Endodermal cell (in vitro differentiated cells): ENCODE measurements around the gene TNS2. TPM values are rescaled to one million over a fixed set of nuclear protein-coding genes. Genes with fewer than 3 reads are reported as not detected.

Source experiments
- DNase-seq: peaks from one replicate; pipeline ENCODE4 v3.0.0-alpha.2; 2017
- H3K27ac ChIP-seq: 2 replicates; pipeline ENCODE4 v1.5.1; 2013; ENCODE audit warnings: mild to moderate bottlenecking, low read depth, low read length, moderate library complexity
- H3K27me3 ChIP-seq: 2 replicates; pipeline ENCODE4 v1.6.1; 2013; ENCODE audit warnings: mild to moderate bottlenecking, low read length, moderate library complexity; ENCODE audit not compliant: insufficient read depth, control insufficient read depth, poor library complexity, severe bottlenecking
- H3K36me3 ChIP-seq: 2 replicates; pipeline ENCODE4 v1.7.0; 2013; ENCODE audit warnings: mild to moderate bottlenecking, low read length, moderate library complexity; ENCODE audit not compliant: control insufficient read depth, insufficient read depth
- H3K4me1 ChIP-seq: one replicate; pipeline ENCODE4 v1.7.0; 2013; ENCODE audit warnings: low read length; ENCODE audit not compliant: control insufficient read depth, insufficient read depth
- H3K4me3 ChIP-seq: 2 replicates; pipeline ENCODE4 v1.5.1; 2013; ENCODE audit warnings: mild to moderate bottlenecking, low read length, moderate library complexity
- H3K9ac ChIP-seq: 2 replicates; pipeline ENCODE4 v1.6.1; 2013; ENCODE audit warnings: mild to moderate bottlenecking, low read length, moderate library complexity; ENCODE audit not compliant: poor library complexity, severe bottlenecking; ENCODE audit errors: extremely low read depth
- H3K9me3 ChIP-seq: 2 replicates; pipeline ENCODE4 v1.6.1; 2013; ENCODE audit warnings: mild to moderate bottlenecking, low read length, moderate library complexity; ENCODE audit not compliant: control insufficient read depth
- H3K27ac Mint-ChIP-seq: 2 replicates; pipeline ENCODE4 v1.8.0; 2020; ENCODE audit warnings: mixed read lengths
- H3K27me3 Mint-ChIP-seq: 2 replicates; pipeline ENCODE4 v1.8.0; 2021; ENCODE audit warnings: mild to moderate bottlenecking, mixed read lengths; ENCODE audit not compliant: insufficient read depth
- H3K36me3 Mint-ChIP-seq: 2 replicates; pipeline ENCODE4 v1.8.0; 2020; ENCODE audit warnings: low read depth, mixed read lengths
- H3K4me1 Mint-ChIP-seq: 2 replicates; pipeline ENCODE4 v1.8.0; 2020; ENCODE audit warnings: mixed read lengths
- H3K4me3 Mint-ChIP-seq: 2 replicates; pipeline ENCODE4 v1.8.0; 2020; ENCODE audit warnings: mild to moderate bottlenecking, moderate library complexity, mixed read lengths
- H3K9me3 Mint-ChIP-seq: 2 replicates; pipeline ENCODE4 v1.8.0; 2020; ENCODE audit warnings: mild to moderate bottlenecking, mixed read lengths
- CTCF ChIP-seq: fragments of 200-600 bp; sonication (generic); conservative IDR thresholded peaks from 2 replicates; pipeline ENCODE4 v1.5.0; 2021; ENCODE audit warnings: antibody characterized with exemption, mild to moderate bottlenecking
- microRNA-seq: library from miRNA; unstranded; fragments of <30 nt; microRNA quantifications from one replicate; pipeline ENCODE4 v1.2.0, GENCODE V29; 2020; ENCODE audit warnings: borderline microRNAs expressed
- total RNA-seq, 2 donors: library from RNA; stranded (reverse); fragmentation: NEBNext Ultra II Directional in 1 of 2; extraction: Animal tissue kit (Norgen Biotek cat#: 25700) in 1 of 2; gene quantifications; 2 replicates in 1 of 2; 3 replicates in 1 of 2; pipeline ENCODE4 v1.2.1, GENCODE V29; 2021

The TNS2 gene
- total RNA-seq, 2 donors from 2014 or later, result 10.2 to 12.6 TPM

- H3K27ac Mint-ChIP-seq, result no peak overlapping the region
Observed at GRCh38 chr12:53113951-53114350, 64.1 kb downstream of the TNS2 start.

More at GRCh38 chr12:53113951-53114350, 64.1 kb downstream of the TNS2 start:
- Histone ChIP-seq H3K9ac (no peak overlapping the region), H3K27me3 (no peaks in the 10 kb centered on the region), H3K27ac (no peak overlapping the region), H3K36me3 (no peaks in the 10 kb centered on the region), H3K4me3 (no peak overlapping the region), H3K4me1 (no peaks in the 10 kb centered on the region), H3K9me3 (peaks cover 12% of the 10 kb centered on the region)
- DNase-seq, result no peak
- peaks cover 15% of the 10 kb centered on the region for H3K9me3 Mint-ChIP-seq
- no peak for TF ChIP-seq CTCF
- H3K4me1 Mint-ChIP-seq, result peaks cover 12% of the 10 kb centered on the region
- H3K36me3 Mint-ChIP-seq, result peaks cover 2% of the 10 kb centered on the region
- H3K27me3 Mint-ChIP-seq, result peaks cover 18% of the 10 kb centered on the region
- H3K4me3 Mint-ChIP-seq, result no peak overlapping the region

Small RNAs within 50 kb of the gene (microRNA-seq; reads per million reads assigned to microRNA genes)
- gene MIR6757, result not detected

Other genes with a start within 250 kb of the TNS2 start
- not detected for gene KRT4, start 235.9 kb upstream of the TNS2 start, total RNA-seq
- not detected for gene KRT79, start 215.8 kb upstream of the TNS2 start, total RNA-seq
- gene KRT78, start 201.1 kb upstream of the TNS2 start, total RNA-seq, result not detected
- gene KRT8, start 145.0 kb upstream of the TNS2 start, total RNA-seq, result 1,000 to 10,000 TPM; 1,663 to 1,920 TPM
- gene KRT18, start 100.9 kb upstream of the TNS2 start, total RNA-seq, result 1,000 to 10,000 TPM in 1 of 2 donors, 100 to 1,000 TPM in 1; 858 to 1,019 TPM
- gene EIF4B, start 43.6 kb upstream of the TNS2 start, total RNA-seq, result 100 to 1,000 TPM; 596 to 655 TPM
- 10 to 100 TPM; 13.0 to 18.4 TPM for gene SPRYD3, start 29.3 kb downstream of the TNS2 start, total RNA-seq
- 10 to 100 TPM; 21.7 to 48.4 TPM for gene IGFBP6, start 47.6 kb downstream of the TNS2 start, total RNA-seq
- gene SOAT2, start 53.4 kb downstream of the TNS2 start, total RNA-seq, result under 1 TPM; 0.46 to 0.71 TPM
- gene ZNF740, start 130.7 kb downstream of the TNS2 start, total RNA-seq, result 10 to 100 TPM; 54.0 to 54.6 TPM
- gene CSAD, start 130.9 kb downstream of the TNS2 start, total RNA-seq, result 10 to 100 TPM; 24.9 to 38.2 TPM
- gene ITGB7, start 157.2 kb downstream of the TNS2 start, total RNA-seq, result 1 to 10 TPM; 1.4 TPM
- 10 to 100 TPM; 19.5 to 26.8 TPM for gene RARG, start 182.1 kb downstream of the TNS2 start, total RNA-seq
- 10 to 100 TPM; 33.3 to 50.7 TPM for gene ESPL1, start 218.2 kb downstream of the TNS2 start, total RNA-seq
- 100 to 1,000 TPM; 322 to 403 TPM for gene PFDN5, start 245.5 kb downstream of the TNS2 start, total RNA-seq
- gene MYG1, start 249.6 kb downstream of the TNS2 start, total RNA-seq, result 10 to 100 TPM; 55.3 to 74.2 TPM